Right atrium auricular region (tissue), 2 donors: ENCODE results near the gene GRM4. TPM values are rescaled to one million over a fixed set of nuclear protein-coding genes. Genes with fewer than 3 reads are reported as not detected.

Experiments used
- DNase-seq: peaks from one replicate; pipeline ENCODE4 v3.0.0-alpha.2; 2019; ENCODE audit warnings: low spot score
- H3K27ac ChIP-seq, 2 donors: fragments of 200-600 bp; sonication (generic); 1 replicate in 1 of 2; 2 replicates in 1 of 2; pipeline ENCODE4 v1.5.1; 2016 to 2019
- H3K27me3 ChIP-seq, 2 donors: fragments of 200-600 bp; sonication (generic); one replicate each; pipeline versions ENCODE4 v1.5.1 to v1.6.0; 2017 to 2019
- H3K36me3 ChIP-seq: fragments of 200-600 bp; sonication (generic); one replicate; pipeline ENCODE4 v1.5.1; 2016
- H3K4me1 ChIP-seq, 2 donors: fragments of 200-600 bp; sonication (generic); one replicate each; pipeline versions ENCODE4 v1.5.1 to v1.6.0; 2017 to 2019
- H3K4me3 ChIP-seq, 2 donors: fragments of 200-600 bp; sonication (generic); 1 replicate in 1 of 2; 2 replicates in 1 of 2; pipeline ENCODE4 v1.5.1; 2017 to 2019; ENCODE audit warnings: mild to moderate bottlenecking in 1 of 2, moderate library complexity in 1 of 2
- H3K9me3 ChIP-seq, 2 donors: fragments of 200-600 bp; sonication (generic); one replicate each; pipeline ENCODE4 v1.5.1; 2019
- CTCF ChIP-seq, 2 donors: fragments of 200-600 bp; sonication (generic); IDR thresholded peaks; one replicate each; pipeline ENCODE4 v1.5.1; 2019; ENCODE audit warnings: antibody characterized with exemption in 2 of 2
- total RNA-seq, 2 donors: library from RNA; depleted of rRNA; stranded (reverse); fragments of >200 nt; gene quantifications; one replicate each; pipeline ENCODE4 v1.1.0, GENCODE V29; 2016

GRM4 gene
- total RNA-seq, 2 donors from 2014 or later: not detected

GRCh38 chr6:33992191-33992590 lies 153.7 kb downstream of the GRM4 start:
- TF ChIP-seq CTCF (IDR thresholded peaks at IDR 0.05): no peak
- no peak for DNase-seq
- no peaks in the 10 kb centered on the region for H3K4me1 ChIP-seq
- H3K36me3 ChIP-seq: no peaks in the 10 kb centered on the region
- no peak overlapping the region for H3K4me3 ChIP-seq
- H3K27me3 ChIP-seq: no peaks in the 10 kb centered on the region
- no peak overlapping the region for H3K27ac ChIP-seq
- H3K9me3 ChIP-seq: no peaks in the 10 kb centered on the region

- no peak for DNase-seq
- TF ChIP-seq CTCF (IDR thresholded peaks at IDR 0.05): no peak
- H3K27me3 ChIP-seq: no peaks in the 10 kb centered on the region
Measured at GRCh38 chr6:33991610-33992009, 154.3 kb downstream of the GRM4 start.

GRCh38 chr6:33990061-33990541 lies 155.8 kb downstream of the GRM4 start:
- no peak for TF ChIP-seq CTCF (IDR thresholded peaks at IDR 0.05)
- Histone ChIP-seq H3K36me3 (no peaks in the 10 kb centered on the region), H3K4me3 (no peak overlapping the region), H3K27me3 (no peaks in the 10 kb centered on the region), H3K27ac (no peak overlapping the region), H3K4me1 (no peaks in the 10 kb centered on the region), H3K9me3 (no peaks in the 10 kb centered on the region)
- DNase-seq: no peak

More at GRCh38 chr6:33991610-33992009, 154.3 kb downstream of the GRM4 start:
- Histone ChIP-seq H3K36me3 (no peaks in the 10 kb centered on the region), H3K9me3 (no peaks in the 10 kb centered on the region), H3K4me1 (no peaks in the 10 kb centered on the region), H3K27ac (no peak overlapping the region), H3K4me3 (no peak overlapping the region)

DNA sequence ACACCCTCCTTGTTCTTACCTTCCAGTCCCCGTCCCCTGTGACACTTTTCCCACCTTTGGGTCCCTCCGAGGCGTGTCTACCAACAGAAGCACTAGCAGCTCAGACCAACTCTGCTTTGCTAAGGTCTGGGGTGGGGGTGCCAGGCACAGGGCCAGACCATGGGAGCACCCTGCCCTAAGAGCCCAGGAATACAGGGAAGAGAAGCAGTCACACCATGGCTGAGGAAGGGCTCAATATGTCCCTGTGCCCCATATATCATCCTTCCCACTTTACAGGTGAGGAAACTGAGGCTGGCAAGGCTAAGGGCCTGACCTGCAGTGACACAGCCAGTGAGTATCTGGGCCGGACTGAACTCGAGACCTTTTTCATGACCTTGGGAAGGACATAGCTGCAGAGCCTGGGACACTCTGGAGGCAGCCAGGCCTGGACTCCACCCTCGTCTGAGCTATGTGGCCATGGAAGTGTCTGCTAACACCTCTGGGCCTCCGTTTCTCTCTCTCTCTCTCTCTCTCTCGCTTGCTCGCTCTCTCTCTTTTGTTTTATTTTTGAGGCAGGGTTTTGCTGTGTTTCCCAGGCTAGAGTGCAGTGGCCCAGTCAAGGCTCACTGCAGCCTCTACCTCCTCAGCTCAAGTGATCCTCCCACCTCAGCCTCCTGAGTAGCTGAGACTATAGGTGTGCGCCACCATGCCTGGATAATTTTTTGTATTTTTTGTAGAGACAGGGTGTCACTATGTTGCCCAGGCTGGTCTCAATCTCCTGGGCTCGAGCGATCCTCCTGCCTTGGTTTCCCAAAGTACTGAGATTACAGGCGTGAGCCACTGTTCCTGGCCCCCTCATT lies 156.7 kb downstream of the GRM4 start:
- Histone ChIP-seq H3K4me3 (no peak overlapping the region), H3K27ac (no peak overlapping the region), H3K4me1 (no peaks in the 10 kb centered on the region), H3K36me3 (no peaks in the 10 kb centered on the region), H3K9me3 (no peaks in the 10 kb centered on the region), H3K27me3 (no peaks in the 10 kb centered on the region)
- DNase-seq: no peak
- TF ChIP-seq CTCF (IDR thresholded peaks at IDR 0.05): no peak

GRCh38 chr6:33988121-33989015 lies 157.5 kb downstream of the GRM4 start:
- no peak overlapping the region for H3K27ac ChIP-seq
- TF ChIP-seq CTCF (IDR thresholded peaks at IDR 0.05): no peak
- no peaks in the 10 kb centered on the region for H3K4me1 ChIP-seq
- H3K4me3 ChIP-seq: no peak overlapping the region
- no peaks in the 10 kb centered on the region for H3K9me3 ChIP-seq
- H3K27me3 ChIP-seq: no peaks in the 10 kb centered on the region
- no peak for DNase-seq
- no peaks in the 10 kb centered on the region for H3K36me3 ChIP-seq
